ENCODE results near the gene DNAJB2. TPM values are rescaled to one million over a fixed set of nuclear protein-coding genes. Genes with fewer than 3 reads are reported as not detected.

Gene DNAJB2
- total and polyA plus RNA-seq, 2 of the 8 experiments (the other 6 are each of a cell fraction or from before 2014, with no cell fraction given) = 21.0 to 26.3 TPM

DNA sequence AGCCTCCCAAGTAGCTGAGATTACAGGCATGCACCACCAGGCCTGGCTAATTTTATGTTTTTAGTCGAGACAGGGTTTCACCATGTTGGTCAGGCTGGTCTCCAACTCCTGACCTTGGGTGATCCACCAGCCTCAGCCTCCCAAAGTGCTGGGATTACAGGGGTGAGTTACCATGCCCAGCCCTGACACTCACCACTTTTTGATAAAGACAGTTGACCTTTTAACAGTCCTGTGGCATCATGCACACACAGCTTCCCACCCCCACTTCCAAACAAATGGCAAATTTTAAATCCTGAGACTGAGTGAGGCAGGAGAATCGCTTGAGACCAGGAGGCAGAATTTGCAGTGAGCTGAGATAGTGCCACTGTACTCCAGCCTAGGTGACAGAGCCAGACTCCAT is 6.2 kb upstream of the DNAJB2 start:
- Histone ChIP-seq H3K4me1 (replicated peaks in 1 of 4; ENCODE audit: control insufficient read depth in 3 of 4, insufficient read depth in 4 of 4, low read length in 3 of 4) (peaks cover 2 to 6% (median 4%) of the 10 kb centered on the region in 4 experiments), H4K91ac (replicated peaks; ENCODE audit: insufficient read length, low read length) (no peak overlapping the region), H3K4ac (replicated peaks; ENCODE audit: insufficient read length, low read depth, low read length) (no peak overlapping the region), H3K23ac (ENCODE audit: insufficient read length) (no peak overlapping the region), H3K18ac (ENCODE audit: extremely low read depth, low read length) (no peak overlapping the region), H4K5ac (ENCODE audit: insufficient read length, low read depth, low read length) (no peak overlapping the region), H4K20me1 (replicated peaks in 1 of 2; ENCODE audit: control insufficient read depth in 1 of 2, insufficient read depth in 2 of 2, low read length in 2 of 2) (no peaks in the 10 kb centered on the region), H2BK5ac (ENCODE audit: low read depth, low read length) (no peak overlapping the region), H4K8ac (ENCODE audit: extremely low read depth, insufficient read depth, low read length) (no peak overlapping the region), H2BK20ac (ENCODE audit: low read length) (no peak overlapping the region), H3K9ac (replicated peaks in 1 of 4; ENCODE audit: extremely low read depth in 1 of 4, low read depth in 3 of 4, low read length in 3 of 4) (no peak overlapping the region), H2BK12ac (ENCODE audit: low read depth, low read length) (no peak overlapping the region), H3K36me3 (ENCODE audit: control insufficient read depth in 2 of 4, insufficient read depth in 4 of 4, low read length in 3 of 4) (no peaks in the 10 kb centered on the region), H3K27ac (ENCODE audit: low read depth, low read length) (no peak overlapping the region), H3K4me2 (ENCODE audit: insufficient read depth in 1 of 2, low read depth in 2 of 2, low read length in 2 of 2) (no peak overlapping the region), H2BK15ac (ENCODE audit: low read length) (no peak overlapping the region), H3K79me1 (ENCODE audit: low read depth, low read length) (no peaks in the 10 kb centered on the region), H3K27me3 (replicated peaks in 1 of 4; ENCODE audit: control insufficient read depth in 3 of 4, extremely low read depth in 1 of 4, insufficient read depth in 3 of 4, low read length in 3 of 4) (peaks cover 0 to 3% (median 0%) of the 10 kb centered on the region in 4 experiments; a peak in 3 of 7 replicates), H3K23me2 (ENCODE audit: low read depth, low read length) (no peaks in the 10 kb centered on the region; the same call in 1 of the 2 replicates), H3K79me2 (ENCODE audit: control insufficient read depth in 1 of 2, insufficient read depth in 2 of 2, low read length in 2 of 2) (no peaks in the 10 kb centered on the region), H3K56ac (replicated peaks; ENCODE audit: insufficient read length, low read depth, low read length) (no peak overlapping the region), H2AK5ac (ENCODE audit: low read depth, low read length) (no peak overlapping the region), H2AFZ (ENCODE audit: low read length) (no peak overlapping the region), H3K4me3 (ENCODE audit: extremely low read depth in 1 of 4, insufficient read depth in 2 of 4, low read depth in 3 of 4, low read length in 4 of 4) (no peak overlapping the region), H2BK120ac (replicated peaks; ENCODE audit: low read depth, low read length) (no peak overlapping the region), H3K14ac (ENCODE audit: insufficient read length) (no peak overlapping the region), H3K9me3 (ENCODE audit: insufficient read depth in 2 of 2, low read depth in 1 of 2, low read length in 1 of 2) (no peaks in the 10 kb centered on the region)
- no peak for DNase-seq (ENCODE audit: low read depth in 1 of 2, low spot score in 2 of 2)
- no peak for FAIRE-seq
- CTCF ChIA-PET (ENCODE audit: partially characterized antibody) = interaction anchor here (1.3 to 2.9 kb wide), 3 partner anchors 11 to 26 kb away, joined by 3 to 12 read pairs (median 8); no protein-coding TSS in a partner anchor
- TF ChIP-seq RXRA (IDR thresholded peaks at IDR 0.05; ENCODE audit: insufficient read depth, low read depth, low read length) = no peak
- no peak for TF ChIP-seq CBX8 (IDR thresholded peaks at IDR 0.05; ENCODE audit: borderline replicate concordance, low read depth, low read length)
- TF ChIP-seq KDM1A (IDR thresholded peaks at IDR 0.05; ENCODE audit: borderline replicate concordance, low read length) = no peak
- no peak for TF ChIP-seq POLR2AphosphoS5 (IDR thresholded peaks at IDR 0.05; ENCODE audit: low read depth, low read length)
- 77% methylated on average over 2 of the region's 2 CpGs; no CpG with 5 or more reads in 1 of the 2 experiments for WGBS, 2 experiments (ENCODE audit: extremely low coverage in 1 of 2, insufficient coverage in 1 of 2, insufficient read length in 1 of 2, insufficient replicate concordance in 2 of 2, low coverage in 1 of 2, low lambda C conversion rate in 2 of 2, missing lambda C conversion rate in 1 of 2)
- POLR2A ChIA-PET (ENCODE audit: partially characterized antibody) = interaction anchor here (1.7 kb wide), 1 partner anchor 10 kb away, joined by 6 read pairs; no protein-coding TSS in a partner anchor

Data from H1 (cell line).